AG20443 (cell line): ENCODE data around the gene ATP8B1.
A peak's percentile ranks its signal among the peaks of the same experiment; 100 is the strongest.
"Not testable (repeated sequence)": the region's sequence is repeated elsewhere in the genome, so short reads cannot be mapped to it uniquely, and the experiment has no call there.

ENCODE experiments used
- DNase-seq: peaks from one replicate; pipeline ENCODE4 v3.0.0; 2012; ENCODE audit warnings: low spot score, mixed read lengths

Gene ATP8B1

DNA sequence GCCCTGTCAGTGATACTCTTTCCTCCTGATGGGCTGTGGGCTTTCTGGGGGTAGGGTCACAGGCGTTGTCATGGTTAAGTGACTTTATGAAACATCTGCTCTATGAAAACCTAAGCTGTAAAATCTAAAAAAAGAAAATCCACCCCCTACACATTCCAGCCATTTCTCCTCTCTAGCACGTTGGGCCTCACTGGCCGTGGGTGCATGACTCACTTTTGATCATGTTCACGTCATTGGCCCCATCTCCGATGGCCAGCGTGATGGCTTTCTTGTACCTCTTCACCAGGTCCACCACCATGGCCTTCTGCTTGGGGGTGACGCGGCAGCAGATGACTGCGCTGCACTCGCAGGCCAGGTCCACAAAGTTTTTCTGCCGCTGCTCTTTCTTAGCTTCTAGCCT lies 142.2 kb downstream of the ATP8B1 start:
- peak; percentile 36 for DNase-seq

DNA sequence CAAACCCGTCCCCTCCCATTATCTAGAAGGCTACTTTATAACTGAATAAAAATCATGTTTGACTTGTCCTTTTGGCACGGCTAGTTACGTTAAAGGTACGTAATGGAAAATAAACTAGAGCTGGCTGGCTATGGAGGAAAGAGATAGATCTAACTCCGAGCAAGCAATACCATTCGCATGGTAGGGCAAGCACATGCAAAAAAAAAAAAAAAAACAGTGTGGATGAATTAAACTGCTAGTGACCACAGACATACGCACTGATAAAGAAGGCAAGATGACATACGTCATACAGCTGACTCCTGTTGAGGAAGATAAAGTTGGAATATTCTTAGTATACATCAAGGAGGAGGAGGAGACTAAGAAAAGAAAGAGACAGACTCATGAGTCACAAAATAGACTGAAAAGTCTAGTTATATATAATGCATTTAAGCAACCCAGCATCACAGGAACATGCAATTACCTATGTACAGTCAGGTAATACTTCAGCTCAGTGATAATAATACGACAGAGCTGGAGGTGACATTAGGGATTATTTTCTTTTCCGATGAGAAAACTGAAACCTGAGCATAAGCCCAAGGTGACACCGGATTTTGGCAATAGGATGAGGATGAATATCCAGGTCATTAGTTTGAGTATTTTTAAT lies 143.5 kb downstream of the ATP8B1 start:
- DNase-seq = no peak

DNA sequence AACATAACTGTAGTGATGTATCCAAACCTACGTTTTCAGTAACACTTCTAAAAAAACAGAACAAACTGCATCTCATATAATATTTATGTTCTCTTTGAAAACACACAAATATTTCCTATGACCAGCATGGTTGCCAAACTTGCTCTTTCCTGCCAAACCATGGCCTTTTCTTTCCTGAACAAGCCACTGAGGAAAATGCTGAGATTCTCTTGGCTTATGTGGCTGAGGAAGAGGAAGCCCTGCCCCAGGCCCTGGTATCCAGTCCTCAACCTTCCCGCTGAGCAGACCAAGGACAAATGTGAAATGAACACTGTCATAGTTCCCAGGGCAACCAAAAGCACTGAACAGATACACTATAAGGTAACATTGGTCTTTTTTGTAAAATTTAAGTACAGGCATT lies 145.6 kb downstream of the ATP8B1 start:
- no peak for DNase-seq

DNA sequence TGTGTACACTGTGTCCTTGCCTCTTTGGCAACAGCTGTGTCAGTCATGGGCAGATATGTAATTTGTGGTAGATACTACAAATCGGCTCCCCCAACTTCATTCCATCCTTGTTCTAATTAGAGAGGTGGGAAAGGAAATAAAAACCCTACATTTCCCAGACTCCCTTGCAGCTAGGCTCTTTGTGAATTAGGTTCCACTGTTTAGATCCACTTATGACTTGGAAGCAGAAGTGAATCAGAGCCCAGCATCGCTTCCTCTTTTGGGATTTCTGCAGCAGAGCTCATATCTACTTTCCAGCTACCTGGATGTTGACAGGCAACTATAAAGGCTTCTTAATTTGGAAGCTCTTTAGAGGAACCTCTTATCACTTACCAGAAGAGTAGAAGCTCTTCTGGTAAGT lies 147.4 kb downstream of the ATP8B1 start:
- DNase-seq = no peak

DNA sequence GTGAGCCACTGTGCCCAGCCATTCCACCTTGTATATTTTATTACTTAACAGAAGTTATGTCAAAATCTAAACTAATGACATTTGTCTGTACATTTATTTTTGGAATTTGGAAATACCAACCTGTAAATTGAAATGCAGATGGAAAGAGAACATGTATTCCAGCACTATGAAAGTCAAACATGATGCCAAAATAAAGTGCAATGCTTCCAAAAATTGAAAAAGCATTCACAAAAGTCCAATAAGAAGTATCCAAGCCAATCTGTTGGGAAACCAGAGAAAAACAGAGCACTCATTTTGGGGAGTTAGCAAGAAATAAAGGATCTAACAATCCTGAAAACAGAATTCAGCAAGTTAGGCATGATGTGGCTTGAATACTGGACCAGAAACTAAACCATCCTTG lies 151.2 kb downstream of the ATP8B1 start:
- DNase-seq = no peak

DNA sequence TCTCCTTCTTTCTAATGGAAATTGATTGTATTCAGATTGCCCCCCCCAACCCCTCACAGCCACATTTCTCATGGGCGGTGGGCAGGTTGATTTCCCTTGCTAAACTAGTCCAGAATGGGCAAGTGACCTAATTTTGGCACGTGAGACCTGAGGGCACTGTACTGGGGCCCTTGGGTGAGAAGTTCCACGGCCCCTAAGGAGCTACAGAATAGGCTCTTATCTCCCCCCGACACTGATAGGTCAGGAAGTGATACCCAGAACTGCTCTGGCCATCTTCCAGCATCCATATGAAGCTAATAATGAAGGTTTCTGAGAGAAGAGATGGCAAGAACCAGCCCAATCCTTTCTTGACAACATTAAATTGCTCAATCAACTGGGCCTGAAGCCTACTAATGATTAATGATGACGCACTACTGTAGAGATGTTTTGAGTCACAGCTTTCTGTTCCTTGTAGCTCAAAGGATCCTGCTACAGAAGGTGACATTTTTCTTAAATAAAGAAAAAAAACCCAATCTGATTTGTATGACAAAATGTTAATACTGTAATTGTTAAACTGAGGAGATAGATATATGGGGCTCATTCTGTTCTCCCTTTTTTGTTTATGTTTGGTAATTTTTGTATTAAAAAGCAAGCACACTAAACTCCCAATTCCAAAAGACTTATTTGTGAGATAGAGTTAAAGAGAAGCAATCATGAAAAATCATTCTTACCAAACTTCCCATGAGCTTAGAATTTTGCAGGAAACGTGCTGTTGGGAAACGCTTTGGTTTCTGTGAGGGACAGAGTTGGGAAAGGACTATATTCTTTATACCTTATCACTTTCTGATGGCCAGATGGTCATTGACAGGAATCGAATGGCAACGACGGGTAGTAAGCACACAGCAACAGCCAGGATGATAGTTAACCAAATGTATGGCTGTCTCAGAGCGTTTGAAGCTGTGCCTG lies 153.3 kb downstream of the ATP8B1 start:
- peak; percentile 80 for DNase-seq

DNA sequence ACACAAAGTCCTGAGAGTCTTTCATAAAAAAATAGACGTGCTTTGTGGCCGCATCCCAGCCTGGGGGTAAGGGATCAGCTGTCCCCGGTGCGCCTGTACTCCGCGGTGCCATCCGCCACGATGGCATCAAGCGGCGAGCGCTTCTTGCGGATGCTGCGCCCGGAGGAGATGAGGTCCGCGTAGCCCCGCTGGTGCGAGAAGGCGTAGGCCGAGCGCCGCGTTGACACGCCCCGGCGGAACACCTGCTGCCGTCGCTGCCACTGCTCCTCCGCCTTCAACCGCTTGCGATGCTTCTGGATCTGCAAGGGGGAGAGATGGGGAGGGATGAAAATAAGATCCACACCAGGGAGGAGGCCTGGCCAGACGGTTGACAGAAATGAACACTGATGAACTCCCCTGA lies 154.7 kb downstream of the ATP8B1 start:
- no peak for DNase-seq

DNA sequence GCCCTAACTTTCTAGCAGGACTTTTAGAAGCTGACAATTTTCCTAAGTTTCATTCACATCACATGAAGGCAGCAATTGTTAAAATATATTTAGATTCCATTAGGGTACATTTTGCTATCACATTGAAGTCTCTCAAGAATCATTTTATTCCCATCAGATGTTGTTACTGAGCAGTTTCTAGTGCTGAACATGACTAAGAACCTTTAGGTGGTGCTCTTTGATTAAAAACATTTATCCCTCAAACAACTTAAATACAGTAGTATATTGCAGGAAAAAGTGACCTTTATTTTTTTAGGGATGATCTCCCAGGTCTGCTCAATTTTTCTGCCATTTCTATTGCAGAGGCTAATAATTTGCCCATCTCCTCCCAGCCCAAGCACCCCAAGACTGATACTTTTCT lies 158.6 kb downstream of the ATP8B1 start:
- no peak for DNase-seq

DNA sequence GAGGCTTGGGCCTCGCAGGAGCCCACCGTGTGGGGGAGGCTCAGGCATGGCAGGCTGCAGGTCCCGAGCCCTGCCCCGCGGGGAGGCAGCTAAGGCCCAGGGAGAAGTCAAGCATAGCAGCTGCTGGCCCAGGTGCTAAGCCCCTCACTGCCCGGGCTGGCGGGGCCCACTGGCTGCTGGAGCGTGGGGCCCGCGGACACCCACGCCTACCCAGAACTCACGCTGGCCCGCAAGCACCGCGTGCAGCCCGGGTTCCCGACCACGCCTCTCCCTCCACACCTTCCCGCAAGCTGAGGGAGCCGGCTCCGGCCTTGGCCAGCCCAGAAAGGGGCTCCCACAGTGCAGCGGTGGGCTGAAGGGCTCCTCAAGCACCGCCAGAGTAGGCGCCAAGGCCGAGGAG lies 159.4 kb downstream of the ATP8B1 start:
- not testable (repeated sequence) for DNase-seq

DNA sequence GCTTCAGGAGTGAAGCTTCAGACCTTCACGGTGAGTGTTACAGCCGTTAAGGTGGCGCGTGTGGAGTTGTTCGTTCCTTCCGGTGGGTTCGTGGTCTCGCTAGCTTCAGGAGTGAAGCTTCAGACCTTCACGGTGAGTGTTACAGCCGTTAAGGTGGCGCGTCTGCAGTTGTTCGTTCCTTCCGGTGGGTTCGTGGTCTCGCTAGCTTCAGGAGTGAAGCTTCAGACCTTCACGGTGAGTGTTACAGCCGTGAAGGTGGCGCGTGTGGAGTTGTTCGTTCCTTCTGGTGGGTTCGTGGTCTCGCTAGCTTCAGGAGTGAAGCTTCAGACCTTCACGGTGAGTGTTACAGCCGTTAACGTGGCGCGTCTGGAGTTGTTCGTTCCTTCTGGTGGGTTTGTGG lies 160.7 kb downstream of the ATP8B1 start:
- not testable (repeated sequence) for DNase-seq

DNA sequence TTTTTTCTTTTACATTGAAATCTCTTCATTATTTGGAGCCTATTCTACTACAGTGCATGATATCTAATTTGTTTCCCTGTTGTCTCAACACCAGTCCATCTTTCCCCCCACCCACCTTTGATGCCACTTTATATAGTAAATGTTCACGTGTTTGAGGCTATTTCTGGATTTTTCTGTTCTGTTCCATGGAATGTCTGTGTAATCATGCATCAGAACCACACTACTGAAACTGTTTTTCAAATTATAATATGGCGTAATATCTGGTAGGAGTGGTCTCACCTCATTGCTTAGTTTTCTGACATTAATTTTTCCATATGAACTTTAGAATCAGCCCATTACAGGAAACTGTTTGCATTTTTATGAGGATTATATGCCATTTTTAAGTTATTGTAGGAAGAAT lies 162.4 kb downstream of the ATP8B1 start:
- no peak for DNase-seq

DNA sequence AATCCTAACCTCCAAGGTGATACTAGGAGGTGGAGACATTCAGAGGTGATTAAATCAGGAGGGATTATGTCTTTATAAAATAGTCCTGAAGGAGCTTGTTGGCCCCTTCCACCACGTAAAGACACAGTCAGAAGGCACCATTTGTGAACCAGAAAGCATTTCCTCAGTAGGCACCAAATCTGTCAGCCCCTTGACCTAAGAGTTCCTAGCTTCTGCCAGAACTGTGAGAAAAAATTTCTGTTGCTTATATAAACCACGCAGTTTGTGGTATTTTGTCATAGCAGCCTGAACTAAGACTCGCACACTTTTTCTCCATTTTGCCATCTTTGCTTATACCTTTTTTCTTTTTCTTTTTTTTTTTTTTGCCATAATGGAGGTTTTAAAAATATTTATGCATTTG lies 162.9 kb downstream of the ATP8B1 start:
- DNase-seq = no peak

DNA sequence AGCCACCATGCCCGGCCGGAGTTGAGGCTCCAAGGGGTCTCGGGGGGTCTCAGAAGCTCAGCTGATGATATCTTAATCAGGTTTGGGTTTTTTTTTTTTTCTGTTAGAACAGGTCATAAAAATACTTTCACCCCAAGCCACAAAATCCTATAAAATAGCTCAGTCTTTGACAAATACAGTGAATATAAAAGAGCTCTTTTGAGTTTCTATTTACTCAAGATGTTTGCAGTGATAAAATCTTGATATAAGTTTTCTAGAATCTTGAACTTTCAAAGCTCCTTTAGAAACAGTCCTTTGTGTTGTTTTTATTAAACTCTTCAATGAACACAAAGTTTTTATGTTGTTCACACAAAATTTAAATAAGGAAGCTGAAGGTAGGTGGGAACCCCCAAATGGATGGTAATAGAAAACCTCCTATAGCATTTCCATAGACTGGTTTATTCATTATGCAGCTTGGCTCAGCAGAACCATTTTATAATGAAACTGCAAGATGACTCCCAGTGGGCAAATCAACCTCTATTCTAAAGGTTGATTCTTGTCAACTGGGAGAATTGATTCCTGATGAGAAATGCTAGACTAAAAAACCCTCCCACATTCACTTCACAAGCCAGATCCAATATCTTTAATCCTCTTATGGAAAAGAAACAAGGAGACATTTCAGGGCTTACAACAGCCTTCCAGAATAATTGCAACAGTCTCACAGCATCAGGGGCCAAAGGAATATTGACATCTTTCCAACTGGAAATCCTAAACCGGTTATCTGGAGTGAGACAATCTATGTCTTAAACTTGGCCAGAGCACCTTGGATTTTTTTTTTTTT lies 167.9 kb downstream of the ATP8B1 start:
- DNase-seq = no peak

DNA sequence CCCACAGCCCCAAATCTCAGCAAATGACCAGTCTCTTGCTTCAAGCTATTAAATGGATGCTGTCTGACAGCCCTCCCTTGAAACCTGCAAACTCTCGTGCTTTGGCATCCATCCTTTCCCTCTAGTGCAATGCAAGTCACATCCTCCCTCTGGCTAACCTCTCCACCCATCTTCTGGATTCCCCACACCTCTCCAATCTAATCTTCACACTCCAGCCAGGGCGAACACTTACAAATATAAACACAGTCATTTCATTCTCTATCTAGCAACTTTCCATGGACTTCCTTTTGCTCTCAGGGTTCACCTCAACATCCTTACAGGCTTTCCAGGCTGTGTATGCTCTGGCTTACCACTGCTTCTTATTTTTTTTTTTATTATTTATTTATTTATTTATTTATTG lies 171.4 kb downstream of the ATP8B1 start:
- DNase-seq = no peak

DNA sequence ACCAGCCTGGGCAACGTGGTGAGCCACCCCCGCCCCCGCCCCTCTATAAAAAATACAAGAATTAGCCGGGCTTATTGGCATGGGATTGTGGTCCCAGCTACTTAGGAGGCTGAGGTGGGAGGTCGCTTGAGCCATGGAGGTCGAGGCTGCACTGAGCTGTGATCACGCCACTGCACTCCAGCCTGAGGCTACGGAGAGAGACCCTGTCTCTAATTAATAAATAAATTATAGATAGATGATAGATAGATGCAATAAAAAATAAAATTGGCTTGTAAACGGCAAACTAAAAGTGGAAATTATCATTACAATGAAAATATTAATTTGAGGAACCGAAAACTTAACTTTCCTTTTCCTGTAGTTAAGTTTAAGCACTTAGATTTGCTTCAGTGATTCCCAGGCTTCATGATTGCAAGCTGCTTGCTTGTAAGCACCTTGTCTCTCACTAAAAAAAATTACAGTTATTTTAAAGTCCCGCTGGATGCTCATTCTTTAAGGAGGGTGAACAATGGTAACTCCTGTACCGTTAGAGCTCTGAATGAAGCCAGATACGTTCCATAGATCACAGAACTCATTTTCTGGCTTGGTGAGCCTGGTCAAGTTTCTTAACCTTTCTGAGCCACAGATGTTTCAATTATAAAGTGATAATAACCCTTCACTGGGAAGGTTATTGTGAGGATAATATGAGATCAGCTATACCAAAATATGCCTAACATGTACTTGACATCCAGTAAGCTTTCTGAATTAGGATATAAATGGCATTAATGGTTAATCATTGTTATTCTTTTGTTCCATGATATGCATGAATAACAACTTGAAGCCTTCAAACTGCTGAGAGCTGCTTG lies 172.1 kb downstream of the ATP8B1 start:
- no peak for DNase-seq

DNA sequence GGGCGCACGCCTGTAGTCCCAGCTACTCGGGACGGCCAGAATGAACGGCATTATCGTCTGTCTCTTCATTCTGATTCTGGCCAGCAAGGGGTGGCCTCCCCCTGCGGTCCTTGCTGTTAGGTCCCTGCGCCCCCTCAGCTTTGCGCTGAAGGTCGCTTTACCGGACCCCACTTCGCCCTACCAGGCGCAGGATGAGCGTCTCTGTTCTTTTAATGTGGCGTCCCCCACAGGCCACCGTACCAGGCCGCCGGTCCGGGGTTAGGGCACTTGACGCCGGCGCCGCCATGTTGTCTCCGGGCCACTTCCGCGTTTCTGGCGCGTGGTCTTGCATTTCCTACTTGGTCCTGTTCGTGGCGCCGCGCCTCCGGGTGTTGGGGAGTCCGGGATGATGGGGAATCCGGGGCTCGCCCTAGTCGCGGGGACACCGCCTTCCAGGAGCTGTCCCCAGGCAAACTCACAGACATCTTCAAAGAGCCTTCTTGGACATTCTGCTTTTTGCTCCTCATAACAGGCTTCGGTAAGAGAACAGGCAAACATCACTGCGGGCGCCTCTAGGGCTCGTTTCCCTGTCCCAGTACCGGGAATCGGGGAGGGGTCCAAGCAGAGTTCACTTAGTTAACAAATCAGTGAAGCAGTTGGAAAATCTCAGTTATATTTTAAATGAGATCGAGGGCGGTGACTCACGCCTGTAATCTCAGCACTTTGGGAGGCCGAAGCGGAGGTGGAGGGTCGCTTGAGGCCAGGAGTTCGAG lies 172.9 kb downstream of the ATP8B1 start:
- peak; percentile 96 for DNase-seq

DNA sequence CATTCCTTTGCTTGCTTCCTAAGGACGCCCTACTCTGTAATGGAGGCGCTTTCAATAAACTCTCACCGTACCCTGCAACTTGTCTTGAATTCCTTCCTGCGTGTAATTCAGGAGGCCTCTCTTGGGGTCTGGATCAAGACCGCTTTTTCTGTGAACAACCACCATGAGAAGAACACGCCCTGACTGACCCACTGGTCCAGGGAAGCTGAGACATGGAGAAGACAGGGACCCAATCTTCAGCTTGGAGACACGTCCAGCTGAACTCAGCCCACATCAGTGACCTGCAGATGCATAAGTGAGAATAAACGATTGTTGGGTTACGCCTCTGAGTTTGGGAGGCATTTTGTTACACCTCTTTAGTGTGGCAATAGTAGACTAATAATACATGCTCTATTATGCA lies 173.7 kb downstream of the ATP8B1 start:
- no peak for DNase-seq

DNA sequence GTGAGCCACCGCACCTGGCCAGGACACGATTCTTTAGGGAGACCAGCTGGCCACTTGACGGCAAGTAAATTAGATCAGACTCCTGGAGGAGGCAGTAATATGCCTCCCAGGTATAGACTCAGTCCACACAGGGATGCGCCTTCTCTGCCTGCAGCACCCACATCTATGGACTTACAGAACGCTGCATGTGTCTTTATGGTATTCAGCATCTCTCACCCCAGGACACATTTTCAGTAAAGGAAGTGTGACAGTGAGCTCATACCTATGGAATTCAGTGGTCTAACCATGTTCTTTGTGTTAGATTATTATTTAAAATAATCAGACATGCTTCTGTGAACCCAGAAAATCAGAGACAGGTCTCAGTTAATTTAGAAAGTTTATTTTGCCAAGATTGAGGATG lies 175.6 kb downstream of the ATP8B1 start:
- DNase-seq = no peak

DNA sequence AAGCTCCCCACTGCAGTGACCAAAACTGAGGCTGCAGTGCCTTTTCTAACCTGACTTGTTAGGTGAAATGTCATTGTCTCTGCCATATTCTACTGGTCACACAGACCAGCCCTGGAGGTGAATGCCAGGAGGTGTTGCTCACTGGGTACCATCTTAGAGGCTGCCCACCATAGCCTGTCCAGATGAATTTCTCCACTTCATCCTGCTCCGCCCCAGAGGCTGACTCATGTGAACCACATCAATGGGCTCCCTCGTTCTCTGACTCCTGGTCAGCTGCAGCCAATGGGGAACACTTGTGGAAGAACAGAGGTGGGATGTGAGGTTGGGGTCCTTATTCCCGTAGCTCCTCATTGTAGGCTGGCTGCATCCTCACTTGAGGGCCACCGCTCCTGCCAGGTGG lies 178.1 kb downstream of the ATP8B1 start:
- peak; percentile 51 for DNase-seq

DNA sequence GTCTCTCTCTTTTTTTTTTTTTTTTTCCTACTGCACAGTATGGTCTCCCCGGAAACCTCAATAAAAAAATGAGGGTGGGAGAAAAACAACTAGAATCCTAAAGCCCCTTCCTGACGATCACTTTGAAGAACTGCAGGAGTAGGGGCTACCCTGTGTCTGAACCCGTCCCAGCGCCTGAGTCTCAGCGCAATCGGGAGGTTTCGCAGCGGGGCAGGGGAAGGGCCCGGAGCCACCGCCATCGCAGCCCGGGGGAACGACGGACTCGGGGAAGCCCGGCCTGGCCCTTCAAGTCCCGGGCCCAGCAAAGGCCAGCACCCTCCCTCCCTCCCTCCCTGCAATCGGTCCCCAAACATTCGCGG lies 181.9 kb downstream of the ATP8B1 start:
- DNase-seq = peak; percentile 55

DNA sequence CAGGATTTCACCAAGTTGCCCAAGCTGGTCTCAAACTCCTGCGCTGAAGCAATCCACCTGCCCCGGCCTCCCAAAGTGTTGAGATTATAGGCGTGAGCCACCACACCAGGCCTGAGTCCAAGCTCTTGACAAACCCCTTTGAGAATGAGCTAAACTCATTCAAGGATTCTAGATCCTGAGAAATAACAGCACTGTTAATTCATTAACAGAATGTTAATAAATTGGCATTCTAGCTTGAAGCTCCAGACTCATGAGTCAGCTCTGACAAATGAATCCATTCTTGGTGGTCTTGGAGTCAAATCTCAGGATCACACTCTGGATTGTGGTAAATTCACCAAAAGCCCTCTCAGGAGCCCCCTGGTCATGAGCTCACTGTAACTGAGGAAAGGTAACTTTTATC lies 183.2 kb downstream of the ATP8B1 start:
- DNase-seq = no peak
